Panc1 (cell line): ENCODE data around the gene IPO11. TPM values are rescaled to one million over a fixed set of nuclear protein-coding genes. Genes with fewer than 3 reads are reported as not detected.

Source experiments
- ATAC-seq: fragments of 200-7000 bp; cut with Tn5 transposase; 2 replicates; pipeline ENCODE4 v1.9.1; 2020; ENCODE audit warnings: mild to moderate bottlenecking, moderate library complexity
- BruUV-seq: library from RNA; stranded (reverse); fragments of 400-500 nt; replicated peaks from 2 replicates; lab custom pipeline; 2021; lab: Mats Ljungman, UMichigan
- CTCF ChIA-PET: fragments of 300-600 bp; sonication (Branson Sonifier 250); formaldehyde crosslinking; loops from one replicate; lab custom pipeline; 2022; ENCODE audit warnings: antibody characterized with exemption; lab: Charles Lee
- POLR2A ChIA-PET: fragments of 300-600 bp; sonication (Branson Sonifier 250); formaldehyde crosslinking; loops from one replicate; lab custom pipeline; 2022; ENCODE audit warnings: antibody characterized with exemption; lab: Charles Lee
- DNase-seq: peaks from one replicate; pipeline ENCODE4 v3.0.0-alpha.2; 2010; ENCODE audit warnings: low read depth, low spot score
- H3K27ac ChIP-seq: 2 replicates; pipeline ENCODE4 v1.5.1; 2011; ENCODE audit warnings: mild to moderate bottlenecking, low read length, inconsistent platforms
- H3K27me3 ChIP-seq: fragments of 200-500 bp; sonication (Bioruptor generic); 2 replicates; pipeline ENCODE4 v1.6.0; 2014; ENCODE audit warnings: low read length, inconsistent platforms; ENCODE audit not compliant: control insufficient read depth, insufficient read depth
- H3K36me3 ChIP-seq: fragments of 200-500 bp; sonication (Bioruptor generic); 2 replicates; pipeline ENCODE4 v1.5.1; 2014; ENCODE audit warnings: inconsistent platforms, mild to moderate bottlenecking, low read length, moderate library complexity; ENCODE audit not compliant: control insufficient read depth, insufficient read depth
- H3K4me1 ChIP-seq: 2 replicates; pipeline ENCODE4 v1.5.1; 2011; ENCODE audit warnings: inconsistent platforms, mild to moderate bottlenecking, low read length, moderate library complexity; ENCODE audit not compliant: control insufficient read depth, insufficient read depth
- H3K4me3 ChIP-seq, 2 experiments: 2 replicates each; pipeline ENCODE4 v1.5.1; 2011 to 2012; ENCODE audit warnings: low read depth in 2 of 2, low read length in 2 of 2, mild to moderate bottlenecking in 2 of 2, inconsistent platforms in 1 of 2, moderate library complexity in 1 of 2
- H3K9me3 ChIP-seq: fragments of 200-500 bp; sonication (Bioruptor generic); 2 replicates; pipeline ENCODE4 v1.5.1; 2014; ENCODE audit warnings: low read depth, mild to moderate bottlenecking, inconsistent platforms, low read length, moderate library complexity; ENCODE audit not compliant: control insufficient read depth, insufficient read depth
- CTCF ChIP-seq: fragments of 450-650 bp; IDR thresholded peaks from 2 replicates; pipeline ENCODE4 v1.5.1; 2017; ENCODE audit warnings: mild to moderate bottlenecking
- POLR2AphosphoS5 ChIP-seq: IDR thresholded peaks from 2 replicates; pipeline ENCODE4 v1.6.1; 2012; ENCODE audit warnings: mild to moderate bottlenecking, low read depth, low read length, moderate library complexity
- REST ChIP-seq, 2 experiments: IDR thresholded peaks; 2 replicates each; pipeline ENCODE4 v1.6.1; 2011 to 2012; ENCODE audit warnings: low read depth in 2 of 2, control low read depth in 1 of 2, low read length in 1 of 2, mild to moderate bottlenecking in 1 of 2, moderate library complexity in 1 of 2; ENCODE audit not compliant: insufficient read depth in 1 of 2
- SIN3A ChIP-seq: IDR thresholded peaks from 2 replicates; pipeline ENCODE4 v1.6.1; 2012; ENCODE audit warnings: low read depth, mild to moderate bottlenecking, low read length, moderate library complexity, borderline replicate concordance; ENCODE audit not compliant: insufficient read depth
- TCF7L2 ChIP-seq: IDR thresholded peaks from 2 replicates; pipeline ENCODE4 v1.6.1; 2011; ENCODE audit warnings: mild to moderate bottlenecking, low read depth, low read length, inconsistent platforms
- in situ Hi-C: cut with HindIII; loops from 2 replicates; pipeline ENCODE4 v1.10.0; 2016; ENCODE audit warnings: low sequenced_read_pairs, low pct_unique_long_range_greater_than_20kb
- intact Hi-C: fragments of 100-400 bp; cut with micrococcal nuclease; formaldehyde crosslinking; loops from one replicate; pipeline ENCODE4 v1.10.0; 2022; ENCODE audit not compliant: unreplicated experiment
- total RNA-seq: library from RNA; stranded (reverse); gene quantifications from one replicate; pipeline ENCODE4 v1.2.1, GENCODE V29; 2021; ENCODE audit not compliant: unreplicated experiment

IPO11 gene
- total RNA-seq, 1 experiment from 2014 or later = 39.8 TPM

DNA sequence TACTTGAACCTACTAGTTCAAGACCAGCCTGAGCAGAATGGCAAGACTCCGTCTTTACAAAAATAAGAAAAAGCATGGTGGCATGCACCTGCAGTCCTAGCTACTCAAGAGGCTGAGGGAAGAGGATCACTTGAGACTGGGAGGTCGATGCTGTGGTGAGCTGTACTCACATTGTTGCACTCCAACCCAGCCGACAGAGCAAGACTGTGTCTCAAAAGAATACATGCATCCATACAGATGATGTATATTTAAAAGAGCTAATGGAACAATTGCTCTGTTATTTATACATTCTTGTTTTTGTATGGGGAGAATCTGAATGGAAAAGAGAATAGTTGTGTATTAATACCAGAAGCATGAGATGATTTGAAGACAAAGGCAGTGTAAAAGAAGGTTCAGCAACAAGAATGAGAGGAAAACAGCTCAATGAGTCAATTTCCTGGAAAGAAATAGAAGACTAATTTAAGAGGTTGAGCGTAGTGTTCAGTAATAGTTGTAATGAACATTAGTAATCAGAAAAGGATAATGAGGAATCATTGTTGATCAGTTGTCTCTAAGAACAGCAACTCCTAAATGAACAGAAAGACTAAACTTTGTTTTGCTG is 164.1 kb downstream of the IPO11 start:
- POLR2A ChIA-PET = no interaction called here
- no peak for TF ChIP-seq REST (IDR thresholded peaks at IDR 0.05; ENCODE audit: insufficient read depth in 1 of 2, low read depth in 2 of 2, low read length in 1 of 2)
- no peak for TF ChIP-seq SIN3A
- TF ChIP-seq TCF7L2 = no peak
- no peak for TF ChIP-seq CTCF
- no peak for TF ChIP-seq POLR2AphosphoS5
- in situ Hi-C loops (no loop called here), intact Hi-C loops (no loop called here)
- Histone ChIP-seq H3K36me3 (no peaks in the 10 kb centered on the region), H3K4me3 (no peak overlapping the region), H3K27ac (no peak overlapping the region), H3K9me3 (no peaks in the 10 kb centered on the region), H3K27me3 (no peaks in the 10 kb centered on the region), H3K4me1 (no peaks in the 10 kb centered on the region)
- no TSS peak for BruUV-seq
- ATAC-seq (no peak), DNase-seq (no peak)
- CTCF ChIA-PET = no interaction called here

GRCh38 chr5:62577488-62577887 is 164.9 kb downstream of the IPO11 start:
- in situ Hi-C loops = no loop called here
- no peak overlapping the region for H3K27ac ChIP-seq
- no peak for TF ChIP-seq TCF7L2
- ATAC-seq = no peak
- no peak for DNase-seq
- H3K4me1 ChIP-seq = no peaks in the 10 kb centered on the region
- H3K9me3 ChIP-seq = no peaks in the 10 kb centered on the region
- POLR2A ChIA-PET = no interaction called here
- no TSS peak for BruUV-seq
- H3K4me3 ChIP-seq = no peak overlapping the region
- CTCF ChIA-PET = interaction anchor here (0.6 kb wide), 1 partner anchor 134 kb away, joined by 3 read pairs; no protein-coding TSS in a partner anchor
- intact Hi-C loops = no loop called here
- no peaks in the 10 kb centered on the region for H3K27me3 ChIP-seq
- no peaks in the 10 kb centered on the region for H3K36me3 ChIP-seq

DNA sequence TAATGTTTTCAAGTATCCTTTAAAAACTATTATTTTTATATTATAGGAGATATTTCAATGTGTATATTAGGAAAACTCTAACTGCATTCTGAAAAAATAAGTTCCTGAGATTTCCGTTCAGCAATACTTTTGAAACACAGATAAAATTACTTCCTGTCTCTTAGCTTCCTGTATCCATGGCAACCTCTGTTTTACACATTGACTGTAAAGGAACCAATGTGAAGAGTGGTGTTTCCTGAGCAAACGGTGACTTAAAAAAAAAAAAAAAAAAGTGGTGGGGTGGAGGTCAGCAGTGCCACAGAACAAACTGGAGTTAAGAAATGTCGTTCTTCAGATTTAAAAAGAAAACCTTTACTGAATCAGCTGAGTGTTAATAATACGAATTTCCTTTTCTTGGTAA is 166.0 kb downstream of the IPO11 start, which contains the start of gene LRRC70:
Gene LRRC70 (plus strand): TSS at position 280 of the 400 bp plus-strand sequence. CDS start 620 bp downstream, outside the sequence.
- Histone ChIP-seq H3K36me3 (no peaks in the 10 kb centered on the region), H3K4me3 (no peak within 1 kb of the TSS), H3K4me1 (no peaks in the 10 kb centered on the region), H3K27me3 (no peaks in the 10 kb centered on the region), H3K9me3 (no peaks in the 10 kb centered on the region), H3K27ac (no peak within 1 kb of the TSS)
- intact Hi-C loops = no loop called here
- DNase-seq = no peak
- POLR2A ChIA-PET = no interaction called here
- in situ Hi-C loops = no loop called here
- BruUV-seq = no TSS peak
- no peak for TF ChIP-seq REST (IDR thresholded peaks at IDR 0.05; ENCODE audit: insufficient read depth in 1 of 2, low read depth in 2 of 2, low read length in 1 of 2)
- TF ChIP-seq SIN3A = no peak
- TF ChIP-seq TCF7L2 = no peak
- TF ChIP-seq CTCF = no peak
- no peak for TF ChIP-seq POLR2AphosphoS5
- CTCF ChIA-PET = interaction anchor here (0.9 kb wide), 1 partner anchor 12 kb away, joined by 3 read pairs; no protein-coding TSS in a partner anchor
- no peak for ATAC-seq
